SK-N-SH treated with all-trans-retinoic acid at 6 μM for 48 hours (cell line): ENCODE measurements around the gene CLEC4D.

ENCODE experiments used
- ATAC-seq: fragments of 200-7000 bp; cut with Tn5 transposase; 3 replicates; pipeline ENCODE4 v1.9.1; 2020; ENCODE audit warnings: mild to moderate bottlenecking, moderate library complexity
- BACH2 ChIP-seq: fragments of 250-450 bp; sonication (Bioruptor Pico); IDR thresholded peaks from 2 replicates; pipeline ENCODE4 v1.9.0; 2021; ENCODE audit warnings: mild to moderate bottlenecking, borderline replicate concordance
- CREB5 ChIP-seq: fragments of 250-450 bp; sonication (Bioruptor Pico); IDR thresholded peaks from 2 replicates; pipeline ENCODE4 v1.5.1; 2020; ENCODE audit warnings: low read depth, mild to moderate bottlenecking, moderate library complexity
- CSRNP3 ChIP-seq: fragments of 250-450 bp; sonication (Bioruptor Pico); IDR thresholded peaks from 2 replicates; pipeline ENCODE4 v1.5.1; 2021; ENCODE audit warnings: mild to moderate bottlenecking, moderate library complexity
- ESRRG ChIP-seq: fragments of 250-450 bp; sonication (Bioruptor Pico); IDR thresholded peaks from 2 replicates; pipeline ENCODE4 v1.6.1; 2021; ENCODE audit warnings: mild to moderate bottlenecking
- GLIS3 ChIP-seq: fragments of 250-450 bp; sonication (Bioruptor Pico); IDR thresholded peaks from 2 replicates; pipeline ENCODE4 v1.5.0; 2020; ENCODE audit warnings: mild to moderate bottlenecking, moderate library complexity
- ISL1 ChIP-seq: fragments of 250-450 bp; sonication (Bioruptor Pico); IDR thresholded peaks from 2 replicates; pipeline ENCODE4 v2.1.2; 2022; ENCODE audit warnings: mild to moderate bottlenecking, moderate library complexity
- PATZ1 ChIP-seq: fragments of 250-450 bp; sonication (Bioruptor Pico); IDR thresholded peaks from 2 replicates; pipeline ENCODE4 v1.8.0; 2020; ENCODE audit warnings: mild to moderate bottlenecking, moderate library complexity, borderline replicate concordance
- POU6F1 ChIP-seq: fragments of 250-450 bp; sonication (Bioruptor Pico); IDR thresholded peaks from 2 replicates; pipeline ENCODE4 v1.8.0; 2021; ENCODE audit warnings: low read depth, mild to moderate bottlenecking, moderate library complexity, borderline replicate concordance
- PPARA ChIP-seq: fragments of 250-450 bp; sonication (Bioruptor Pico); IDR thresholded peaks from 2 replicates; pipeline ENCODE4 v1.5.0; 2020; ENCODE audit warnings: mild to moderate bottlenecking, borderline replicate concordance
- RARB ChIP-seq: fragments of 250-450 bp; sonication (Bioruptor Pico); IDR thresholded peaks from 2 replicates; pipeline ENCODE4 v1.8.0; 2021; ENCODE audit warnings: mild to moderate bottlenecking, moderate library complexity
- TCF4 ChIP-seq: fragments of 250-450 bp; sonication (Bioruptor Pico); IDR thresholded peaks from 2 replicates; pipeline ENCODE4 v1.8.0; 2021; ENCODE audit warnings: mild to moderate bottlenecking, moderate library complexity, borderline replicate concordance
- TOX ChIP-seq: fragments of 250-450 bp; sonication (Bioruptor Pico); IDR thresholded peaks from 2 replicates; pipeline ENCODE4 v1.8.0; 2021; ENCODE audit warnings: mild to moderate bottlenecking, moderate library complexity, borderline replicate concordance
- TSHZ2 ChIP-seq: fragments of 250-450 bp; sonication (Bioruptor Pico); IDR thresholded peaks from 2 replicates; pipeline ENCODE4 v1.5.0; 2020; ENCODE audit warnings: mild to moderate bottlenecking, moderate library complexity
- ZC3H10 ChIP-seq: fragments of 250-450 bp; sonication (Bioruptor Pico); IDR thresholded peaks from 2 replicates; pipeline ENCODE4 v1.5.1; 2021; ENCODE audit warnings: mild to moderate bottlenecking, moderate library complexity
- ZFP30 ChIP-seq: fragments of 450-650 bp; formaldehyde crosslinking; IDR thresholded peaks from 2 replicates; pipeline ENCODE4 v1.5.0; 2022; ENCODE audit warnings: mild to moderate bottlenecking, moderate library complexity
- ZNF565 ChIP-seq: fragments of 450-650 bp; formaldehyde crosslinking; conservative IDR thresholded peaks from 2 replicates; pipeline ENCODE4 v1.5.0; 2020; ENCODE audit warnings: low read depth, mild to moderate bottlenecking, moderate library complexity
- ZNF70 ChIP-seq: fragments of 450-650 bp; formaldehyde crosslinking; IDR thresholded peaks from 2 replicates; pipeline ENCODE4 v1.5.0; 2020; ENCODE audit warnings: mild to moderate bottlenecking, moderate library complexity
- ZNF8 ChIP-seq: fragments of 450-650 bp; formaldehyde crosslinking; IDR thresholded peaks from 2 replicates; pipeline ENCODE4 v1.5.0; 2020; ENCODE audit warnings: mild to moderate bottlenecking, moderate library complexity

Gene CLEC4D

GRCh38 chr12:8559676-8560075 is 46.4 kb downstream of the CLEC4D start:
- TF ChIP-seq TCF4, result no peak
- no peak for TF ChIP-seq ZNF70 (CRISPR knock-in tag)
- ATAC-seq, result no peak

GRCh38 chr12:8561011-8561410 is 47.7 kb downstream of the CLEC4D start:
- ATAC-seq, result no peak
- TF ChIP-seq PATZ1 (CRISPR knock-in tag) (no peak), CSRNP3 (CRISPR knock-in tag) (no peak), ZNF565 (CRISPR knock-in tag) (no peak), PPARA (CRISPR knock-in tag) (no peak), RARB (CRISPR knock-in tag) (no peak), ESRRG (CRISPR knock-in tag) (no peak), TCF4 (no peak)

- no peak for ATAC-seq
- TF ChIP-seq ZNF565 (CRISPR knock-in tag) (no peak), GLIS3 (no peak), CSRNP3 (CRISPR knock-in tag) (no peak), ZC3H10 (CRISPR knock-in tag) (no peak), ISL1 (CRISPR knock-in tag) (no peak), ZNF8 (CRISPR knock-in tag) (no peak), ZNF70 (CRISPR knock-in tag) (no peak), PPARA (CRISPR knock-in tag) (no peak), TCF4 (no peak), TSHZ2 (no peak), POU6F1 (CRISPR knock-in tag) (no peak), ZFP30 (CRISPR knock-in tag) (no peak), RARB (CRISPR knock-in tag) (no peak), PATZ1 (CRISPR knock-in tag) (no peak), BACH2 (CRISPR knock-in tag) (no peak), CREB5 (CRISPR knock-in tag) (no peak), TOX (CRISPR knock-in tag) (no peak)
Measured at GRCh38 chr12:8562310-8562709, 49.0 kb downstream of the CLEC4D start.
